H1 (cell line): ENCODE results near the gene DCXR.

ENCODE experiments used
- CHD1 ChIP-seq: IDR thresholded peaks from 2 replicates; pipeline ENCODE4 v1.6.1; 2012; ENCODE audit warnings: low read depth, low read length, improper control_type of control experiment
- POLR2AphosphoS5 ChIP-seq: IDR thresholded peaks from 2 replicates; pipeline ENCODE4 v1.6.1; 2011; ENCODE audit warnings: low read depth, low read length
- RAD21 ChIP-seq, 2 experiments: IDR thresholded peaks in 1 of 2; conservative IDR thresholded peaks in 1 of 2; 2 replicates each; pipeline ENCODE4 v1.6.1; 2011; ENCODE audit warnings: low read depth in 2 of 2, low read length in 2 of 2, improper control_type of control experiment in 1 of 2, inconsistent platforms in 1 of 2, mild to moderate bottlenecking in 1 of 2, moderate library complexity in 1 of 2
- TAF1 ChIP-seq: IDR thresholded peaks from 2 replicates; pipeline ENCODE4 v1.6.1; 2011; ENCODE audit warnings: mild to moderate bottlenecking, low read depth, low read length
- TF ChIP-seq, protein P1 (sequence below), 3 experiments: IDR thresholded peaks; 1 replicate in 2 of 3; 2 replicates in 1 of 3; pipeline versions ENCODE4 v1.5.1 to v1.6.1; 2011; ENCODE audit warnings: low read length in 3 of 3, mild to moderate bottlenecking in 3 of 3, inconsistent platforms in 2 of 3, low read depth in 1 of 3, moderate library complexity in 1 of 3; ENCODE audit not compliant: insufficient read depth in 1 of 3; ENCODE audit errors: control extremely low read depth in 1 of 3

DNA sequence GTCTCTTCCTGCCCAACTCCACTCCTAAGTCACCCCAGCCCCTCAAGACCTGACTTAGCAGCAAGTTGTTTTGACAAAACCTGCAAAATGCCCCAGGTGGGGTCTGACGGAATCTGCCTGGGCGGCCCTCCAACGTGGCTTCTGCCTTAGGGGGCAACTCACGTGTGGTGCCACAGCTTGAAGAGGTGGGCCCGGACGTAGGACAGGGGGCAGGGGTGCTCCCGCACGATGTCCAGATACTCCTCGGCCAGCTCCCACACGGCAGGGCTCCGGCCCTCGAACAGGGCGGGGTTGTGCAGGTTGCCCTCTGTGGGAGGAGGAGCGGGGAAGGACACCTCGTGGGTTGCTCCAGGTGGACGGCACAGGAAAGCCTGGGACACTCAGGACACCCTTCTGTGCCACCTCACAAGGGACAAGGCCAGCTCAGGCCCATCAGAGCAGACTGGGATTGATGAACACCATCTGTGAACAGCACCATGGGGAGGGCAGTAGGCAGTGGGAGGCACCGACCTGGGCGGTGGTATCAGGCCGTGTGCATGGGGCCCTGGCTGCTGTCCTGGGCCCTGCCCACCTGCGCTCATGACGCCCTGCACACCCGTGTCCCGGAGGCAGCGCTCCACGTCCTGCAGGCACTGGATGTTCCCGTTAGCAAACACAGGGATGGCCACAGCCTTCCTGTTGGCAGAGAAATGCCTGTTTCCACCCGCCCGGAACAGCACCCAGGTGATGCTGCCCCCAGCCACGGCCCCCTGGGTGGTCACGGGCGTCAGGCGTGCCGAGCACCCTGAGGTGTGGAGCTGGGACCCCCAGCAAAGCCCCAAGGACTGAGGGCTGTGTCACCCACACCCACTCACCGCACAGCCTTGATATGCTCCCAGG lies 23.8 kb upstream of the DCXR start:
- TF ChIP-seq CHD1 (no peak), RAD21 (IDR thresholded peaks at IDR 0.05 in 1 of 2, conservative IDR thresholded peaks at IDR 0.05 in 1 of 2; ENCODE audit: low read depth in 2 of 2, low read length in 2 of 2) (no peak), POLR2AphosphoS5 (peak; percentile 36; the same call in 1 of the 2 replicates), TAF1 (no peak)
- TF ChIP-seq, protein P1, sequence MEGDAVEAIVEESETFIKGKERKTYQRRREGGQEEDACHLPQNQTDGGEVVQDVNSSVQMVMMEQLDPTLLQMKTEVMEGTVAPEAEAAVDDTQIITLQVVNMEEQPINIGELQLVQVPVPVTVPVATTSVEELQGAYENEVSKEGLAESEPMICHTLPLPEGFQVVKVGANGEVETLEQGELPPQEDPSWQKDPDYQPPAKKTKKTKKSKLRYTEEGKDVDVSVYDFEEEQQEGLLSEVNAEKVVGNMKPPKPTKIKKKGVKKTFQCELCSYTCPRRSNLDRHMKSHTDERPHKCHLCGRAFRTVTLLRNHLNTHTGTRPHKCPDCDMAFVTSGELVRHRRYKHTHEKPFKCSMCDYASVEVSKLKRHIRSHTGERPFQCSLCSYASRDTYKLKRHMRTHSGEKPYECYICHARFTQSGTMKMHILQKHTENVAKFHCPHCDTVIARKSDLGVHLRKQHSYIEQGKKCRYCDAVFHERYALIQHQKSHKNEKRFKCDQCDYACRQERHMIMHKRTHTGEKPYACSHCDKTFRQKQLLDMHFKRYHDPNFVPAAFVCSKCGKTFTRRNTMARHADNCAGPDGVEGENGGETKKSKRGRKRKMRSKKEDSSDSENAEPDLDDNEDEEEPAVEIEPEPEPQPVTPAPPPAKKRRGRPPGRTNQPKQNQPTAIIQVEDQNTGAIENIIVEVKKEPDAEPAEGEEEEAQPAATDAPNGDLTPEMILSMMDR (IDR thresholded peaks at IDR 0.05; ENCODE audit: control extremely low read depth in 1 of 3, insufficient read depth in 1 of 3, low read depth in 1 of 3, low read length in 3 of 3): no peak
